Measurements from ENCODE around the gene MNX1. TPM values are rescaled to one million over a fixed set of nuclear protein-coding genes. Genes with fewer than 3 reads are reported as not detected.

Gene MNX1
- total and polyA plus RNA-seq, 2 donors (not counting 3 experiments of a cell fraction or from before 2014, with no cell fraction given) = not detected

GRCh38 chr7:157017603-157018327 is 7.3 kb upstream of the MNX1 start:
- dilution Hi-C loops (cut with MboI; ENCODE audit: extremely low pct_ligation_motif_present, low sequenced_read_pairs) = no loop called here
- TF ChIP-seq JUN (IDR thresholded peaks at IDR 0.05; ENCODE audit: borderline replicate concordance, insufficient read depth, insufficient read length, low read depth) = no peak
- no peak for TF ChIP-seq MYC (IDR thresholded peaks at IDR 0.05; ENCODE audit: low read depth, low read length)
- no peak for TF ChIP-seq POLR2AphosphoS5 (IDR thresholded peaks at IDR 0.05; ENCODE audit: insufficient read depth, low read depth, low read length)
- TF ChIP-seq CTCF (IDR thresholded peaks at IDR 0.05; ENCODE audit: extremely low read depth in 1 of 2, insufficient read depth in 1 of 2, low read depth in 1 of 2, low read length in 2 of 2) = no peak
- no peak for TF ChIP-seq FOS (IDR thresholded peaks at IDR 0.05; ENCODE audit: borderline replicate concordance, insufficient read depth, low read length)
- TF ChIP-seq MAX (IDR thresholded peaks at IDR 0.05; ENCODE audit: insufficient read depth, insufficient read length) = no peak
- no peak for TF ChIP-seq POLR2A (IDR thresholded peaks at IDR 0.05; ENCODE audit: low read depth, low read length)
- TF ChIP-seq EZH2 (IDR thresholded peaks at IDR 0.05; ENCODE audit: borderline replicate concordance, low read depth, low read length, severe bottlenecking) = no peak
- TF ChIP-seq GATA2 (IDR thresholded peaks at IDR 0.05; ENCODE audit: insufficient read depth, insufficient read length, low read depth, low read length) = no peak
- H3K4me1 ChIP-seq (ENCODE audit: control insufficient read depth, extremely low read depth, insufficient read depth, low read length) = no peaks in the 10 kb centered on the region
- H3K4me2 ChIP-seq (ENCODE audit: insufficient read depth, low read length) = no peak overlapping the region
- no peak overlapping the region for H2AFZ ChIP-seq (ENCODE audit: low read depth, low read length)
- H3K9me3 ChIP-seq (replicated peaks; ENCODE audit: control insufficient read depth, insufficient read depth, low read length) = no peaks in the 10 kb centered on the region
- BruUV-seq (replicated peaks) = no TSS peak
- H3K36me3 ChIP-seq (ENCODE audit: control insufficient read depth in 2 of 2, extremely low read depth in 1 of 2, insufficient read depth in 2 of 2, low read length in 2 of 2) = no peaks in the 10 kb centered on the region
- ChIA-PET POLR2A (no interaction called here), CTCF (no interaction called here)
- no peaks in the 10 kb centered on the region for H3K9me1 ChIP-seq (replicated peaks; ENCODE audit: control insufficient read depth, extremely low read depth, insufficient read depth, low read length)
- no peak overlapping the region for H3K27ac ChIP-seq (ENCODE audit: insufficient read depth, low read depth, low read length)
- H3K9ac ChIP-seq (replicated peaks; ENCODE audit: extremely low read depth, insufficient read depth, low read length) = no peak overlapping the region
- no peaks in the 10 kb centered on the region for H4K20me1 ChIP-seq (replicated peaks; ENCODE audit: control insufficient read depth, extremely low read depth, insufficient read depth, low read length)
- H3K4me3 ChIP-seq (replicated peaks in 1 of 3; ENCODE audit: insufficient read depth in 1 of 3, low read depth in 1 of 3, low read length in 3 of 3) = no peak overlapping the region
- DNase-seq (ENCODE audit: low read depth, low spot score) (no peak), FAIRE-seq (no peak)
- peaks cover 95 to 100% of the 10 kb centered on the region in 2 experiments for H3K27me3 ChIP-seq (ENCODE audit: control insufficient read depth in 2 of 2, insufficient read depth in 2 of 2, low read length in 2 of 2)
- intact Hi-C loops (cut with micrococcal nuclease) = loop anchor here (2.0 to 5.0 kb wide), 2 partner anchors 15 to 120 kb away; partner anchors contain the start of gene UBE3C
- H3K79me2 ChIP-seq (ENCODE audit: control insufficient read depth, insufficient read depth, low read length) = no peaks in the 10 kb centered on the region

Measured in endothelial cell of umbilical vein (primary cell).